Liver (tissue), 9 donors: ENCODE data around the gene EZH1. TPM values are rescaled to one million over a fixed set of nuclear protein-coding genes. Genes with fewer than 3 reads are reported as not detected.

Experiments used
- DNase-seq: peaks from one replicate; pipeline ENCODE4 v3.0.0-alpha.2; 2017; ENCODE audit warnings: low spot score
- H3K27ac ChIP-seq, 2 donors: one replicate each; pipeline ENCODE4 v1.7.0; 2013; ENCODE audit warnings: inconsistent platforms in 2 of 2, low read length in 2 of 2, control low read depth in 1 of 2, low read depth in 1 of 2, mild to moderate bottlenecking in 1 of 2
- H3K27me3 ChIP-seq, 4 donors: one replicate each; pipeline versions ENCODE4 v1.6.1 to v1.7.0; 2013; ENCODE audit warnings: low read length in 3 of 4, inconsistent platforms in 1 of 4, mild to moderate bottlenecking in 1 of 4, moderate library complexity in 1 of 4; ENCODE audit not compliant: control insufficient read depth in 4 of 4, insufficient read depth in 4 of 4
- H3K36me3 ChIP-seq, 4 donors: one replicate each; pipeline versions ENCODE4 v1.6.1 to v1.7.0; 2013; ENCODE audit warnings: low read length in 3 of 4, mild to moderate bottlenecking in 3 of 4, low read depth in 1 of 4, moderate library complexity in 1 of 4; ENCODE audit not compliant: control insufficient read depth in 4 of 4, insufficient read depth in 3 of 4
- H3K4me1 ChIP-seq, 4 donors: one replicate each; pipeline versions ENCODE4 v1.6.1 to v1.7.0; 2013; ENCODE audit warnings: low read length in 3 of 4, mild to moderate bottlenecking in 3 of 4, moderate library complexity in 1 of 4; ENCODE audit not compliant: control insufficient read depth in 4 of 4, insufficient read depth in 4 of 4
- H3K4me3 ChIP-seq, 3 donors: one replicate each; pipeline versions ENCODE4 v1.6.1 to v1.7.0; 2013; ENCODE audit warnings: low read length in 3 of 3, control low read depth in 1 of 3, low read depth in 1 of 3, mild to moderate bottlenecking in 1 of 3
- H3K9ac ChIP-seq, 2 donors: one replicate each; pipeline ENCODE4 v1.7.0; 2013; ENCODE audit warnings: low read length in 2 of 2, mild to moderate bottlenecking in 2 of 2, moderate library complexity in 2 of 2, control low read depth in 1 of 2, low read depth in 1 of 2
- H3K9me3 ChIP-seq, 4 donors: one replicate each; pipeline versions ENCODE4 v1.6.1 to v1.7.0; 2013; ENCODE audit warnings: low read length in 3 of 4; ENCODE audit not compliant: control insufficient read depth in 4 of 4
- ATF3 ChIP-seq: IDR thresholded peaks from 2 replicates; pipeline ENCODE4 v1.6.1; 2016; ENCODE audit warnings: antibody characterized with exemption
- CTCF ChIP-seq: fragments of 150-350 bp; IDR thresholded peaks from 2 replicates; pipeline ENCODE4 v1.5.1; 2017; ENCODE audit warnings: improper control_type of control experiment, low read depth, low read length; ENCODE audit not compliant: missing input control
- EGR1 ChIP-seq, 2 donors: IDR thresholded peaks; 2 replicates each; pipeline ENCODE4 v1.6.1; 2016 to 2018; ENCODE audit warnings: antibody characterized with exemption in 2 of 2, low read depth in 2 of 2
- FOXA1 ChIP-seq: IDR thresholded peaks from 2 replicates; pipeline ENCODE4 v1.6.1; 2016; ENCODE audit warnings: antibody characterized with exemption
- FOXA2 ChIP-seq: IDR thresholded peaks from 2 replicates; pipeline ENCODE4 v1.6.1; 2016; ENCODE audit warnings: antibody characterized with exemption
- GABPA ChIP-seq, 2 donors: IDR thresholded peaks in 1 of 2; conservative IDR thresholded peaks in 1 of 2; 2 replicates each; pipeline ENCODE4 v1.6.1; 2016; ENCODE audit warnings: antibody characterized with exemption in 2 of 2, mild to moderate bottlenecking in 1 of 2, moderate library complexity in 1 of 2
- HNF4A ChIP-seq, 2 donors: conservative IDR thresholded peaks; 2 replicates each; pipeline ENCODE4 v1.6.1; 2016; ENCODE audit warnings: antibody characterized with exemption in 2 of 2, mild to moderate bottlenecking in 2 of 2
- HNF4G ChIP-seq: IDR thresholded peaks from 2 replicates; pipeline ENCODE4 v1.6.1; 2016; ENCODE audit warnings: antibody characterized with exemption
- JUND ChIP-seq, 2 donors: IDR thresholded peaks; 2 replicates each; pipeline ENCODE4 v1.6.1; 2016; ENCODE audit warnings: antibody characterized with exemption in 2 of 2
- MAX ChIP-seq: IDR thresholded peaks from 2 replicates; pipeline ENCODE4 v1.6.1; 2016; ENCODE audit warnings: antibody characterized with exemption
- NR2F2 ChIP-seq: IDR thresholded peaks from 2 replicates; pipeline ENCODE4 v1.6.1; 2016; ENCODE audit warnings: antibody characterized with exemption
- RAD21 ChIP-seq, 2 donors: IDR thresholded peaks; 2 replicates each; pipeline ENCODE4 v1.6.1; 2016; ENCODE audit warnings: antibody characterized with exemption in 2 of 2, mild to moderate bottlenecking in 2 of 2
- REST ChIP-seq: IDR thresholded peaks from 2 replicates; pipeline ENCODE4 v1.6.1; 2016; ENCODE audit warnings: antibody characterized with exemption, mild to moderate bottlenecking
- RXRA ChIP-seq, 2 donors: IDR thresholded peaks; 2 replicates each; pipeline ENCODE4 v1.6.1; 2017 to 2018; ENCODE audit warnings: antibody characterized with exemption in 2 of 2, mild to moderate bottlenecking in 1 of 2
- SP1 ChIP-seq: IDR thresholded peaks from 2 replicates; pipeline ENCODE4 v1.6.1; 2018; ENCODE audit warnings: antibody characterized with exemption, mild to moderate bottlenecking
- TAF1 ChIP-seq: conservative IDR thresholded peaks from 2 replicates; pipeline ENCODE4 v1.6.1; 2016; ENCODE audit warnings: antibody characterized with exemption, mild to moderate bottlenecking
- YY1 ChIP-seq: IDR thresholded peaks from 2 replicates; pipeline ENCODE4 v1.6.1; 2016; ENCODE audit warnings: antibody characterized with exemption, mild to moderate bottlenecking
- ZBTB33 ChIP-seq: IDR thresholded peaks from 2 replicates; pipeline ENCODE4 v1.6.1; 2016; ENCODE audit warnings: antibody characterized with exemption
- WGBS: extraction: QIAGEN DNeasy Blood & Tissue Kit; methylation state at CpG from one replicate; pipeline ENCODE4 v1.1.7; 2013; 5-methylcytosine and 5-hydroxymethylcytosine counted together
- polyA plus RNA-seq, 2 donors: library from polyadenylated mRNA; stranded (reverse) in 1 of 2; unstranded in 1 of 2; fragments of 200-250 nt in 1 of 2; fragments of >200 nt in 1 of 2; fragmentation: Nextera tagmentation in 1 of 2; extraction: Ambion mirVana in 1 of 2; gene quantifications; one replicate each; pipeline versions ENCODE4 v1.2.1 to v1.2.3, GENCODE V29; 2013 to 2015
- total RNA-seq, 2 donors: library from RNA; depleted of rRNA; stranded (reverse); fragments of >200 nt; gene quantifications; one replicate each; pipeline ENCODE4 v1.2.3, GENCODE V29; 2014
- donor health status: healthy.
- donor health status: healthy.
- donor health status: healthy.
- donor health status: healthy.
- donor health status: healthy.

Gene EZH1
- total and polyA plus RNA-seq, 4 donors, result 4.3 to 18.3 (median 10.9) TPM

GRCh38 chr17:42687707-42688320, 57.0 kb downstream of the EZH1 start:
- Histone ChIP-seq H3K4me1 (peaks cover 4 to 15% (median 10%) of the 10 kb centered on the region in 4 donors), H3K36me3 (no peaks in the 10 kb centered on the region), H3K27me3 (peaks cover 0 to 11% (median 0%) of the 10 kb centered on the region in 4 donors), H3K27ac (no peak overlapping the region), H3K4me3 (no peak overlapping the region), H3K9ac (no peak overlapping the region), H3K9me3 (no peaks in the 10 kb centered on the region)
- no peak for DNase-seq
- 64% methylated on average over 27 of the region's 27 CpGs for WGBS
- no peak for TF ChIP-seq HNF4A (conservative IDR thresholded peaks at IDR 0.05)
- TF ChIP-seq ZBTB33, result no peak
- no peak for TF ChIP-seq RXRA (IDR thresholded peaks at IDR 0.05)
- no peak for TF ChIP-seq NR2F2

GRCh38 chr17:42686520-42687128, 58.2 kb downstream of the EZH1 start:
- Histone ChIP-seq H3K9ac (no peak overlapping the region), H3K4me1 (peaks cover 8 to 24% (median 14%) of the 10 kb centered on the region in 4 donors), H3K9me3 (no peaks in the 10 kb centered on the region), H3K27ac (no peak overlapping the region), H3K4me3 (no peak overlapping the region), H3K36me3 (no peaks in the 10 kb centered on the region), H3K27me3 (peaks cover 0 to 11% (median 0%) of the 10 kb centered on the region in 4 donors)
- TF ChIP-seq RAD21 (IDR thresholded peaks at IDR 0.05) (no peak), HNF4A (conservative IDR thresholded peaks at IDR 0.05) (no peak), TAF1 (no peak), GABPA (IDR thresholded peaks at IDR 0.05 in 1 of 2, conservative IDR thresholded peaks at IDR 0.05 in 1 of 2) (no peak), ATF3 (no peak), HNF4G (no peak), FOXA2 (no peak), ZBTB33 (no peak), SP1 (no peak), FOXA1 (no peak), REST (no peak), YY1 (no peak), JUND (IDR thresholded peaks at IDR 0.05) (no peak), NR2F2 (no peak), EGR1 (IDR thresholded peaks at IDR 0.05; ENCODE audit: low read depth in 2 of 2) (no peak), MAX (no peak), RXRA (IDR thresholded peaks at IDR 0.05) (no peak), CTCF (no peak)
- no peak for DNase-seq
- WGBS, result 50% methylated on average over 32 of the region's 32 CpGs
